Measurements from ENCODE around the gene GABPB2.
"Not testable (repeated sequence)": the region's sequence is repeated elsewhere in the genome, so short reads cannot be mapped to it uniquely, and the experiment has no call there.

The GABPB2 gene

GRCh38 chr1:151060657-151061421 lies 9.7 kb upstream of the GABPB2 start:
- DNase-seq, result no peak

GRCh38 chr1:151061704-151062103 lies 8.9 kb upstream of the GABPB2 start:
- no peak for DNase-seq

GRCh38 chr1:151062741-151063371 lies 7.7 kb upstream of the GABPB2 start:
- no peak for DNase-seq

- no peak for DNase-seq
Observed at GRCh38 chr1:151065089-151065645, 5.4 kb upstream of the GABPB2 start.

GRCh38 chr1:151067185-151067584 lies 3.4 kb upstream of the GABPB2 start:
- no peak for DNase-seq

GRCh38 chr1:151069103-151069486 lies 1.5 kb upstream of the GABPB2 start:
- no peak for DNase-seq

- DNase-seq, result no peak
Observed at GRCh38 chr1:151072224-151072623, 1.7 kb downstream of the GABPB2 start.

GRCh38 chr1:151085953-151086559 lies 15.5 kb downstream of the GABPB2 start:
- no peak for DNase-seq

GRCh38 chr1:151097426-151097825 lies 26.9 kb downstream of the GABPB2 start:
- not testable (repeated sequence) for DNase-seq

- no peak for DNase-seq
Observed at GRCh38 chr1:151098126-151098525, 27.6 kb downstream of the GABPB2 start.

GRCh38 chr1:151104630-151105029 lies 34.1 kb downstream of the GABPB2 start:
- DNase-seq, result no peak

GRCh38 chr1:151106894-151107293 lies 36.3 kb downstream of the GABPB2 start:
- no peak for DNase-seq

- no peak for DNase-seq
Observed at GRCh38 chr1:151108331-151108730, 37.8 kb downstream of the GABPB2 start.

- no peak for DNase-seq
Observed at GRCh38 chr1:151113877-151114276, 43.3 kb downstream of the GABPB2 start.

- DNase-seq, result no peak
Observed at GRCh38 chr1:151124763-151125403, 54.3 kb downstream of the GABPB2 start.

- DNase-seq, result no peak
Observed at GRCh38 chr1:151128800-151129199, 58.2 kb downstream of the GABPB2 start.

GRCh38 chr1:151130987-151131586 lies 60.5 kb downstream of the GABPB2 start:
- peak; percentile 92 for DNase-seq

- DNase-seq, result no peak
Observed at GRCh38 chr1:151131701-151132334, 61.3 kb downstream of the GABPB2 start.

GRCh38 chr1:151132335-151133017 lies 61.9 kb downstream of the GABPB2 start:
- DNase-seq, result no peak

GRCh38 chr1:151133018-151133806 lies 62.7 kb downstream of the GABPB2 start:
- DNase-seq, result no peak

- DNase-seq, result no peak
Observed at GRCh38 chr1:151134396-151134795, 63.8 kb downstream of the GABPB2 start.

Data from hematopoietic multipotent progenitor cell treated with erythropoietin and hydrocortisone succinate and interleukin-3 and kit ligand, for 6 days (in vitro differentiated cells).